ENCODE results near the gene MBD3L4.
"Not testable (repeated sequence)": the region's sequence is repeated elsewhere in the genome, so short reads cannot be mapped to it uniquely, and the experiment has no call there.

The MBD3L4 gene

GRCh38 chr19:7041563-7041962 is 1.6 kb upstream of the MBD3L4 start:
- DNase-seq, result not testable (repeated sequence)

GRCh38 chr19:7030278-7030677 is 9.7 kb downstream of the MBD3L4 start, which contains the start of gene MBD3L5:
TSS of gene MBD3L5 (plus strand) at chr19:7030578. CDS start at chr19:7030612, 34 bp downstream.
- DNase-seq, result not testable (repeated sequence)

- not testable (repeated sequence) for DNase-seq
Observed at GRCh38 chr19:7028790-7029189, 11.2 kb downstream of the MBD3L4 start.

GRCh38 chr19:7021331-7021730 is 18.6 kb downstream of the MBD3L4 start, which contains the start of gene MBD3L2B:
TSS of gene MBD3L2B (minus strand) at chr19:7021431. CDS start at chr19:7021397, 34 bp downstream.
- not testable (repeated sequence) for DNase-seq

GRCh38 chr19:7018828-7019227 is 21.2 kb downstream of the MBD3L4 start:
- DNase-seq, result no peak

- no peak for DNase-seq
Observed at GRCh38 chr19:7013678-7014077, 26.3 kb downstream of the MBD3L4 start.

GRCh38 chr19:7010722-7011593 is 29.0 kb downstream of the MBD3L4 start:
- DNase-seq, result no peak

GRCh38 chr19:7007859-7008258 is 32.1 kb downstream of the MBD3L4 start:
- DNase-seq, result no peak

- DNase-seq, result no peak
Observed at GRCh38 chr19:7006135-7006704, 33.8 kb downstream of the MBD3L4 start.

- DNase-seq, result no peak
Observed at GRCh38 chr19:7004313-7004931, 35.6 kb downstream of the MBD3L4 start.

- no peak for DNase-seq
Observed at GRCh38 chr19:7000816-7001215, 39.2 kb downstream of the MBD3L4 start.

GRCh38 chr19:7000333-7000732 is 39.6 kb downstream of the MBD3L4 start:
- DNase-seq, result no peak

- no peak for DNase-seq
Observed at GRCh38 chr19:6999933-7000332, 40.0 kb downstream of the MBD3L4 start.

GRCh38 chr19:6997679-6998445 is 42.1 kb downstream of the MBD3L4 start:
- DNase-seq, result no peak

- DNase-seq, result no peak
Observed at GRCh38 chr19:6996810-6997209, 43.2 kb downstream of the MBD3L4 start.

GRCh38 chr19:6995054-6995453 is 44.9 kb downstream of the MBD3L4 start:
- no peak for DNase-seq

GRCh38 chr19:6988257-6988656 is 51.7 kb downstream of the MBD3L4 start:
- no peak for DNase-seq

GRCh38 chr19:6987850-6988249 is 52.1 kb downstream of the MBD3L4 start:
- no peak for DNase-seq

All from DMS53 (cell line).